ENCODE measurements around the gene FGA.

GRCh38 chr4:154597798-154598774, 7.5 kb upstream of the FGA start:
- TF ChIP-seq SMC3 (IDR thresholded peaks at IDR 0.05) (peak; percentile 37; the same call in 2 of the 3 replicates), EP300 (IDR thresholded peaks at IDR 0.05) (peak; percentile 73 to 83; a peak in 3 of 5 replicates), POLR2A (IDR thresholded peaks at IDR 0.05; ENCODE audit: low read length) (no peak), CTCF (IDR thresholded peaks at IDR 0.05) (no peak)
